MCF 10A (cell line): Measurements from ENCODE around the gene TEX12. TPM values are rescaled to one million over a fixed set of nuclear protein-coding genes. Genes with fewer than 3 reads are reported as not detected.

Experiments used
- BruUV-seq: library from RNA; stranded (reverse); fragments of 400-500 nt; replicated peaks from 2 replicates; lab custom pipeline; 2021; lab: Mats Ljungman, UMichigan
- CTCF ChIA-PET: fragments of 300-600 bp; sonication (Branson Sonifier 250); formaldehyde crosslinking; extraction: SDS; loops from one replicate; lab custom pipeline; 2021; ENCODE audit warnings: antibody characterized with exemption, inconsistent platforms; lab: Yijun Ruan, JAX
- POLR2A ChIA-PET: fragments of 300-600, 350-650 bp; sonication (Branson Sonifier 250); formaldehyde crosslinking; extraction: SDS; loops from one replicate; lab custom pipeline; 2020; ENCODE audit warnings: antibody characterized with exemption, inconsistent platforms; lab: Yijun Ruan, JAX
- DNase-seq: peaks from one replicate; pipeline ENCODE4 v3.0.0-alpha.2; 2018; ENCODE audit not compliant: unreplicated experiment
- H3K27ac Mint-ChIP-seq: one replicate; pipeline ENCODE4 v1.8.0; 2022; ENCODE audit warnings: mild to moderate bottlenecking, low read depth, mixed read lengths; ENCODE audit not compliant: unreplicated experiment
- H3K27me3 Mint-ChIP-seq: one replicate; pipeline ENCODE4 v1.8.0; 2022; ENCODE audit warnings: mixed read lengths; ENCODE audit not compliant: insufficient read depth, unreplicated experiment
- H3K36me3 Mint-ChIP-seq: one replicate; pipeline ENCODE4 v1.8.0; 2022; ENCODE audit warnings: mild to moderate bottlenecking, moderate library complexity, mixed read lengths; ENCODE audit not compliant: insufficient read depth, unreplicated experiment
- H3K4me1 Mint-ChIP-seq: one replicate; pipeline ENCODE4 v1.8.0; 2022; ENCODE audit warnings: mixed read lengths; ENCODE audit not compliant: insufficient read depth, unreplicated experiment
- H3K4me3 Mint-ChIP-seq: one replicate; pipeline ENCODE4 v1.8.0; 2022; ENCODE audit warnings: mild to moderate bottlenecking, moderate library complexity, mixed read lengths; ENCODE audit not compliant: unreplicated experiment
- H3K9me3 Mint-ChIP-seq: one replicate; pipeline ENCODE4 v1.8.0; 2022; ENCODE audit warnings: mixed read lengths; ENCODE audit not compliant: unreplicated experiment
- CTCF ChIP-seq: fragments of 200-600 bp; IDR thresholded peaks from one replicate; pipeline ENCODE4 v1.8.0; 2022; ENCODE audit warnings: antibody characterized with exemption, mild to moderate bottlenecking; ENCODE audit not compliant: unreplicated experiment
- intact Hi-C: fragments of 100-400 bp; cut with micrococcal nuclease; formaldehyde crosslinking; loops from 2 replicates; pipeline ENCODE4 v1.14.1; 2022
- total RNA-seq: library from RNA; stranded (reverse); gene quantifications from 2 replicates; pipeline ENCODE4 v1.2.3, GENCODE V29; 2022

The TEX12 gene
- total RNA-seq, 1 experiment from 2014 or later = not detected

- Mint-ChIP-seq H3K4me3 (no peak overlapping the region), H3K27me3 (no peaks in the 10 kb centered on the region), H3K27ac (no peak overlapping the region), H3K4me1 (peaks cover 32% of the 10 kb centered on the region), H3K9me3 (no peaks in the 10 kb centered on the region), H3K36me3 (peaks cover 13% of the 10 kb centered on the region)
- no TSS peak for BruUV-seq
- intact Hi-C loops = no loop called here
- ChIA-PET CTCF (interaction anchor here (1.4 kb wide), 1 partner anchor 22 kb away, joined by 3 read pairs; no protein-coding TSS in a partner anchor), POLR2A (interaction anchor here (0.6 to 4.8 kb wide), 4 partner anchors 12 to 60 kb away, joined by 3 to 39 read pairs (median 4); no protein-coding TSS in a partner anchor)
- no peak for DNase-seq
- TF ChIP-seq CTCF = no peak
These were observed 34.4 kb upstream of the TEX12 start for GRCh38 chr11:112132737-112133136.

- peaks cover 17% of the 10 kb centered on the region for H3K4me1 Mint-ChIP-seq
- TF ChIP-seq CTCF = no peak
- intact Hi-C loops = no loop called here
- no TSS peak for BruUV-seq
- DNase-seq = no peak
- H3K27ac Mint-ChIP-seq = no peak overlapping the region
- ChIA-PET CTCF (no interaction called here), POLR2A (interaction anchor here (1.3 kb wide), 1 partner anchor 20 kb away, joined by 3 read pairs; no protein-coding TSS in a partner anchor)
- H3K27me3 Mint-ChIP-seq = no peaks in the 10 kb centered on the region
- H3K9me3 Mint-ChIP-seq = no peaks in the 10 kb centered on the region
- H3K4me3 Mint-ChIP-seq = no peak overlapping the region
- H3K36me3 Mint-ChIP-seq = peaks cover 10% of the 10 kb centered on the region
These were observed 32.7 kb upstream of the TEX12 start for GRCh38 chr11:112134473-112134872.

GRCh38 chr11:112143597-112143996 is 23.6 kb upstream of the TEX12 start:
- no peak overlapping the region for H3K27ac Mint-ChIP-seq
- TF ChIP-seq CTCF = no peak
- peaks cover 6% of the 10 kb centered on the region for H3K9me3 Mint-ChIP-seq
- DNase-seq = no peak
- no TSS peak for BruUV-seq
- H3K36me3 Mint-ChIP-seq = peaks cover 53% of the 10 kb centered on the region
- intact Hi-C loops = no loop called here
- no peaks in the 10 kb centered on the region for H3K4me1 Mint-ChIP-seq
- H3K4me3 Mint-ChIP-seq = no peak overlapping the region
- POLR2A ChIA-PET = interaction anchor here (0.7 to 1.4 kb wide), 4 partner anchors 8 to 30 kb away, joined by 3 to 5 read pairs (median 4); no protein-coding TSS in a partner anchor
- no peaks in the 10 kb centered on the region for H3K27me3 Mint-ChIP-seq
- CTCF ChIA-PET = no interaction called here

GRCh38 chr11:112150517-112150916 is 16.7 kb upstream of the TEX12 start:
- no peak overlapping the region for H3K27ac Mint-ChIP-seq
- no peaks in the 10 kb centered on the region for H3K9me3 Mint-ChIP-seq
- POLR2A ChIA-PET = interaction anchor here (0.7 to 2.2 kb wide), 8 partner anchors 9 to 449 kb away, joined by 3 to 7 read pairs (median 4); partner anchors contain the start of gene IL18
- peaks cover 20% of the 10 kb centered on the region for H3K36me3 Mint-ChIP-seq
- H3K4me1 Mint-ChIP-seq = no peaks in the 10 kb centered on the region
- no peaks in the 10 kb centered on the region for H3K27me3 Mint-ChIP-seq
- intact Hi-C loops = no loop called here
- TF ChIP-seq CTCF = no peak
- no peak for DNase-seq
- CTCF ChIA-PET = interaction anchor here (0.9 to 1.0 kb wide), 2 partner anchors 21 to 63 kb away, joined by 3 read pairs; no protein-coding TSS in a partner anchor
- H3K4me3 Mint-ChIP-seq = no peak overlapping the region
- BruUV-seq = no TSS peak
